Testis (tissue), 3 donors: ENCODE data around the gene PSTPIP1. TPM values are rescaled to one million over a fixed set of nuclear protein-coding genes. Genes with fewer than 3 reads are reported as not detected.

ENCODE experiments used
- DNase-seq: peaks from one replicate; pipeline ENCODE4 v3.0.0-alpha.2; 2019
- H3K27ac ChIP-seq, 2 donors: fragments of 200-600 bp; sonication (generic); one replicate each; pipeline ENCODE4 v1.5.1; 2019
- H3K27me3 ChIP-seq: fragments of 200-600 bp; sonication (generic); one replicate; pipeline ENCODE4 v1.5.1; 2019
- H3K36me3 ChIP-seq: fragments of 200-600 bp; sonication (generic); one replicate; pipeline ENCODE4 v1.5.1; 2017; ENCODE audit warnings: low read depth; ENCODE audit errors: missing control alignments
- H3K4me1 ChIP-seq: fragments of 200-600 bp; sonication (generic); one replicate; pipeline ENCODE4 v1.5.1; 2019
- H3K4me3 ChIP-seq, 2 donors: fragments of 200-600 bp; sonication (generic); one replicate each; pipeline ENCODE4 v1.5.1; 2017 to 2019
- H3K9me3 ChIP-seq: fragments of 200-600 bp; sonication (generic); one replicate; pipeline ENCODE4 v1.5.1; 2017
- POLR2A ChIP-seq: fragments of 450-650 bp; IDR thresholded peaks from one replicate; pipeline ENCODE4 v1.6.1; 2017; ENCODE audit warnings: antibody characterized with exemption, mild to moderate bottlenecking, moderate library complexity
- WGBS, 2 donors: methylation state at CpG; one replicate each; pipeline ENCODE4 v1.1.5; 2018; 5-methylcytosine and 5-hydroxymethylcytosine counted together
- intact Hi-C: fragments of 100-400 bp; cut with DNase I; formaldehyde crosslinking; loops from one replicate; pipeline ENCODE4 v1.15.1; 2023; ENCODE audit warnings: low total_unique reads
- polyA plus RNA-seq: library from polyadenylated mRNA; stranded (reverse); fragments of 350-450 nt; fragmentation: Illumina TruSeq; extraction: RNeasy Lipid Tissue Mini Kit (QIAGEN cat#74804); gene quantifications from one replicate; pipeline ENCODE4 v1.2.3, GENCODE V29; 2014; ENCODE audit warnings: low read depth, low replicate concordance; ENCODE audit not compliant: insufficient read depth
- total RNA-seq, 2 donors: library from RNA; depleted of rRNA; stranded (reverse); fragments of >200 nt; gene quantifications; one replicate each; pipeline ENCODE4 v1.2.3, GENCODE V29; 2016
- TF ChIP-seq, protein P1 (sequence below), 3 experiments: fragments of 450-650 bp in 2 of 3; fragments of 200-600 bp in 1 of 3; sonication (generic) in 1 of 3; IDR thresholded peaks; one replicate each; pipeline ENCODE4 v1.5.1; 2016 to 2019; ENCODE audit warnings: antibody characterized with exemption in 3 of 3, mild to moderate bottlenecking in 2 of 3, moderate library complexity in 1 of 3

PSTPIP1 gene
- total and polyA plus RNA-seq, 3 donors from 2014 or later: 5.0 to 8.6 (median 7.9) TPM

- Histone ChIP-seq H3K36me3 (no peaks in the 10 kb centered on the region), H3K9me3 (no peaks in the 10 kb centered on the region), H3K4me1 (peaks cover 16% of the 10 kb centered on the region), H3K4me3 (no peak overlapping the region), H3K27ac (no peak overlapping the region), H3K27me3 (no peaks in the 10 kb centered on the region)
- intact Hi-C loops: no loop called here
- DNase-seq: no peak
- 100% methylated on average over 1 of the region's 1 CpG for WGBS, 2 donors
- no peak for TF ChIP-seq POLR2A
- TF ChIP-seq, protein P1, sequence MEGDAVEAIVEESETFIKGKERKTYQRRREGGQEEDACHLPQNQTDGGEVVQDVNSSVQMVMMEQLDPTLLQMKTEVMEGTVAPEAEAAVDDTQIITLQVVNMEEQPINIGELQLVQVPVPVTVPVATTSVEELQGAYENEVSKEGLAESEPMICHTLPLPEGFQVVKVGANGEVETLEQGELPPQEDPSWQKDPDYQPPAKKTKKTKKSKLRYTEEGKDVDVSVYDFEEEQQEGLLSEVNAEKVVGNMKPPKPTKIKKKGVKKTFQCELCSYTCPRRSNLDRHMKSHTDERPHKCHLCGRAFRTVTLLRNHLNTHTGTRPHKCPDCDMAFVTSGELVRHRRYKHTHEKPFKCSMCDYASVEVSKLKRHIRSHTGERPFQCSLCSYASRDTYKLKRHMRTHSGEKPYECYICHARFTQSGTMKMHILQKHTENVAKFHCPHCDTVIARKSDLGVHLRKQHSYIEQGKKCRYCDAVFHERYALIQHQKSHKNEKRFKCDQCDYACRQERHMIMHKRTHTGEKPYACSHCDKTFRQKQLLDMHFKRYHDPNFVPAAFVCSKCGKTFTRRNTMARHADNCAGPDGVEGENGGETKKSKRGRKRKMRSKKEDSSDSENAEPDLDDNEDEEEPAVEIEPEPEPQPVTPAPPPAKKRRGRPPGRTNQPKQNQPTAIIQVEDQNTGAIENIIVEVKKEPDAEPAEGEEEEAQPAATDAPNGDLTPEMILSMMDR (IDR thresholded peaks at IDR 0.05): no peak
These were observed 62.1 kb downstream of the PSTPIP1 start for GRCh38 chr15:77057072-77057471.

- H3K27me3 ChIP-seq: no peaks in the 10 kb centered on the region
- no peaks in the 10 kb centered on the region for H3K36me3 ChIP-seq
- intact Hi-C loops: no loop called here
- peaks cover 16% of the 10 kb centered on the region for H3K4me1 ChIP-seq
- no peak overlapping the region for H3K27ac ChIP-seq
- whole genome bisulfite sequencing, 2 donors: 83 to 91% methylated on average over 4 of the region's 4 CpGs
- no peak overlapping the region for H3K4me3 ChIP-seq
- no peaks in the 10 kb centered on the region for H3K9me3 ChIP-seq
- no peak for TF ChIP-seq POLR2A
- TF ChIP-seq, protein P1 (IDR thresholded peaks at IDR 0.05): no peak
- DNase-seq: no peak
These were observed 62.8 kb downstream of the PSTPIP1 start for GRCh38 chr15:77057685-77058084.

DNA sequence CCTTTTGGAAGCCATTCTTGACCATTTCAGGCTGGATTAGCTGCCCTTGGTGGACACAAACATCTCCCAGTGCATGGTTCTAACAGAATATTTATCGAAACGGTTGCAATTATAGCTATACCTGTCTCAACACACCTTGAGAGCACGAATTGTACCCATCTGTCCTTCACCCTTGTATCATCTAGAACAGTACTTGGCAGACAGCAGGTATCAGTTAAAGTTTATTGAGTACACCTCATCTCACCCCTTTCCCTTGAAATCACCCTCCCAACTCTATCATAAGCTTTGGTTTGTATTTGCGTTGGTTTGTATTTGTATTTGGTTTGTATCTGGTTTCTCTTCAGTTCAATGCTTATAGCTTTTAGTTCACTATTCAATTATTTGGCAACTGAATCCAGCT, 63.5 kb downstream of the PSTPIP1 start:
- Histone ChIP-seq H3K4me1 (peaks cover 16% of the 10 kb centered on the region), H3K4me3 (no peak overlapping the region), H3K36me3 (no peaks in the 10 kb centered on the region), H3K27ac (no peak overlapping the region), H3K9me3 (no peaks in the 10 kb centered on the region), H3K27me3 (no peaks in the 10 kb centered on the region)
- no peak for TF ChIP-seq POLR2A
- TF ChIP-seq, protein P1 (IDR thresholded peaks at IDR 0.05): no peak
- DNase-seq: no peak
- WGBS, 2 donors: 94 to 98% methylated on average over 4 of the region's 4 CpGs
- intact Hi-C loops: no loop called here

DNA sequence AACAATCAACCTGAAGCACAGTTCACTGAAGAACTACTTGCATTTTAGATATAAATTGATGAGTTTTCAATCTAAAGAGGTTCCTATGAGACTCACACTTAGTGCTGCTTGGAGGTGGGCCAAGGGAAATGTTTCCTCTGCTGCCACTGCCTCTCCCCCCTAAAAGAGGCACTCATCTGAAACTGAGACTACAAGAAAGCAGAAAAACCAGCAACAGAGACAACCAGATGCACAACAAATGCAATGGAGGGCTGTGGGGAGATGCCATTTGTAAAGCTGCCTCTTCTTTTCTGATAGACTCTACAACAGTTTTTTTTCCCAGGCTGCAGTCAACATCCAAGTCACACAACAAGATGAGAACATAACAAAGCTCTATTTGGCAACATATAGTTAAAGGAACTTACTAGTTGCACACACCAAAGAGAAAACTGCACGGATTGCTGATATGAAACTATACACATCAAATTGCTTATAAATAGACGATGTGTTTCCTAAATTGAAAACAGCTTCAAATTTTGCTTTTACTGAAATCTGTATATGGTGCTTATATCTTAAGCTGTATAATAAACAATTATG, 64.9 kb downstream of the PSTPIP1 start:
- Histone ChIP-seq H3K27me3 (no peaks in the 10 kb centered on the region), H3K4me1 (peaks cover 16% of the 10 kb centered on the region), H3K27ac (no peak overlapping the region), H3K9me3 (no peaks in the 10 kb centered on the region), H3K36me3 (no peaks in the 10 kb centered on the region), H3K4me3 (no peak overlapping the region)
- 34 to 44% methylated on average over 2 of the region's 2 CpGs for WGBS, 2 donors
- no peak for TF ChIP-seq POLR2A
- TF ChIP-seq, protein P1 (IDR thresholded peaks at IDR 0.05): no peak
- intact Hi-C loops: no loop called here
- DNase-seq: no peak

DNA sequence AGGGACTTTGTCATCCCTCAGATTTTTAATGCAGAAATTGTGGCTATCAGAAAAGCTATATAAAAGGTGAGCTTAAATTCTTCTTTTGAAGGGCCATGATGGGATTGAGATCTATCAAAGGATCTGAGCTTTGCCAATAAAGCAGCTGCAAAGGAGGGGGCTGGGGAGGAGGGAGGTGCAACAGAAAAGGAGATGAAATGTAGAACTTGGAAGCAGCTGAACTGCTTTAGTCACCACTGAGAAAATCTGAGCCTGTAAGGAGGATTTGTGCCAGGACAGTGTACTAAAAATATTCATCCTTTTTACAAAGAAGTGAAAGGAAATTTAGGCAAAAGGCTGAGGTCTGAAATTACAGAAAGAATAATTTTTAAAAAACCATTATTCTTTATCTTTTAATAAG, 65.6 kb downstream of the PSTPIP1 start:
- Histone ChIP-seq H3K27me3 (no peaks in the 10 kb centered on the region), H3K9me3 (no peaks in the 10 kb centered on the region), H3K27ac (no peak overlapping the region), H3K36me3 (no peaks in the 10 kb centered on the region), H3K4me1 (peaks cover 16% of the 10 kb centered on the region), H3K4me3 (no peak overlapping the region)
- TF ChIP-seq, protein P1 (IDR thresholded peaks at IDR 0.05): no peak
- TF ChIP-seq POLR2A: no peak
- no peak for DNase-seq
- intact Hi-C loops: no loop called here
